HCT116 (cell line): ENCODE measurements around the gene ZNF516. TPM values are rescaled to one million over a fixed set of nuclear protein-coding genes. Genes with fewer than 3 reads are reported as not detected.

ENCODE experiments used
- ATAC-seq: fragments of 200-7000 bp; cut with Tn5 transposase; 2 replicates; pipeline ENCODE4 v1.9.1; 2020; ENCODE audit warnings: mild to moderate bottlenecking, moderate library complexity
- BruUV-seq: library from RNA; stranded (reverse); fragments of 400-500 nt; replicated peaks from 2 replicates; lab custom pipeline; 2021; lab: Mats Ljungman, UMichigan
- CTCF ChIA-PET: fragments of 300-600 bp; sonication (Branson Sonifier 250); formaldehyde crosslinking; loops from one replicate; lab custom pipeline; 2021; ENCODE audit warnings: antibody characterized with exemption; lab: Charles Lee
- POLR2A ChIA-PET: fragments of 300-600, 350-600 bp; sonication (Branson Sonifier 250); formaldehyde crosslinking; loops from one replicate; lab custom pipeline; 2021; ENCODE audit warnings: antibody characterized with exemption; lab: Charles Lee
- RAD21 ChIA-PET, 2 experiments: fragments of 300-600 bp; sonication (Branson Sonifier 250); formaldehyde crosslinking; loops; one replicate each; lab custom pipeline; 2023; ENCODE audit warnings: low total read pairs in 2 of 2; ENCODE audit not compliant: uncharacterized antibody in 2 of 2, unreplicated experiment in 2 of 2, low non-redundant PET in 1 of 2; lab: Charles Lee
- DNase-seq: peaks from one replicate; pipeline ENCODE4 v3.0.0-alpha.2; 2010; ENCODE audit warnings: low read depth, low spot score
- H2AFZ ChIP-seq: fragments of 200-600 bp; shearing (Covaris generic), sonication (generic); 2 replicates; pipeline ENCODE4 v1.6.1; 2017; ENCODE audit warnings: low read depth, mixed run types, mixed read lengths, antibody characterized with exemption, low read length; ENCODE audit not compliant: poor library complexity, severe bottlenecking
- H3K27ac ChIP-seq: 2 replicates; pipeline ENCODE4 v1.5.1; 2012; ENCODE audit warnings: low read depth, low read length
- H3K27me3 ChIP-seq: fragments of 200-600 bp; sonication (generic); 2 replicates; pipeline ENCODE4 v1.6.1; 2016; ENCODE audit warnings: mixed run types, low read length, mixed read lengths; ENCODE audit not compliant: insufficient read depth
- H3K36me3 ChIP-seq, 2 experiments: fragments of 200-500 bp in 1 of 2; fragments of 200-600 bp in 1 of 2; sonication (Bioruptor generic) in 1 of 2; sonication (generic) in 1 of 2; 2 replicates each; pipeline versions ENCODE4 v1.5.1 to v1.6.1; 2014 to 2016; ENCODE audit warnings: low read length in 2 of 2, inconsistent platforms in 1 of 2, mixed read lengths in 1 of 2, mixed run types in 1 of 2; ENCODE audit not compliant: insufficient read depth in 2 of 2, control insufficient read depth in 1 of 2
- H3K4me1 ChIP-seq, 2 experiments: fragments of 200-600 bp in 1 of 2; sonication (generic) in 1 of 2; 2 replicates each; pipeline versions ENCODE4 v1.5.1 to v1.6.1; 2012 to 2017; ENCODE audit warnings: low read length in 2 of 2, inconsistent platforms in 1 of 2, mild to moderate bottlenecking in 1 of 2, mixed read lengths in 1 of 2, mixed run types in 1 of 2, moderate library complexity in 1 of 2; ENCODE audit not compliant: insufficient read depth in 2 of 2, control insufficient read depth in 1 of 2
- H3K4me2 ChIP-seq: fragments of 200-600 bp; sonication (generic); 2 replicates; pipeline ENCODE4 v1.6.1; 2017; ENCODE audit warnings: mixed run types, low read length, mixed read lengths
- H3K4me3 ChIP-seq, 2 experiments: fragments of 200-600 bp in 1 of 2; sonication (generic) in 1 of 2; replicated peaks in 1 of 2; 2 replicates each; pipeline ENCODE4 v1.5.1; 2011 to 2016; ENCODE audit warnings: low read length in 2 of 2, control low read depth in 1 of 2, low read depth in 1 of 2, mild to moderate bottlenecking in 1 of 2, mixed read lengths in 1 of 2, mixed run types in 1 of 2
- H3K79me2 ChIP-seq: fragments of 200-600 bp; sonication (generic); 2 replicates; pipeline ENCODE4 v1.6.1; 2017; ENCODE audit warnings: mild to moderate bottlenecking, mixed run types, low read length, moderate library complexity, mixed read lengths; ENCODE audit not compliant: insufficient read depth
- H3K9ac ChIP-seq: fragments of 200-600 bp; sonication (generic); 2 replicates; pipeline ENCODE4 v1.6.1; 2016; ENCODE audit warnings: low read length, mixed read lengths
- H3K9me2 ChIP-seq: fragments of 200-600 bp; sonication (generic), shearing (Covaris generic); 2 replicates; pipeline ENCODE4 v1.6.1; 2017; ENCODE audit warnings: mixed run types, mild to moderate bottlenecking, moderate library complexity; ENCODE audit not compliant: insufficient read depth
- H3K9me3 ChIP-seq, 2 experiments: fragments of 200-500 bp in 1 of 2; fragments of 200-600 bp in 1 of 2; sonication (Bioruptor generic) in 1 of 2; sonication (generic) in 1 of 2; 2 replicates each; pipeline ENCODE4 v1.6.1; 2014 to 2017; ENCODE audit warnings: low read length in 2 of 2, mixed read lengths in 2 of 2, inconsistent platforms in 1 of 2, low read depth in 1 of 2, mild to moderate bottlenecking in 1 of 2, mixed run types in 1 of 2, moderate library complexity in 1 of 2; ENCODE audit not compliant: control insufficient read depth in 1 of 2, insufficient read depth in 1 of 2
- H4K20me1 ChIP-seq: fragments of 200-600 bp; sonication (generic), shearing (Covaris generic); 2 replicates; pipeline ENCODE4 v1.6.1; 2017; ENCODE audit warnings: mixed run types, mild to moderate bottlenecking, moderate library complexity; ENCODE audit not compliant: insufficient read depth
- CBX3 ChIP-seq: IDR thresholded peaks from 2 replicates; pipeline ENCODE4 v1.6.1; 2012; ENCODE audit warnings: low read depth
- CEBPB ChIP-seq: IDR thresholded peaks from 2 replicates; pipeline ENCODE4 v1.6.1; 2012; ENCODE audit warnings: low read depth
- CTCF ChIP-seq, 3 experiments: fragments of 200-600 bp in 1 of 3; sonication (generic) in 1 of 3; IDR thresholded peaks in 2 of 3; conservative IDR thresholded peaks in 1 of 3; 2 replicates each; pipeline ENCODE4 v1.5.1; 2012 to 2017; ENCODE audit warnings: low read depth in 2 of 3, low read length in 2 of 3, antibody characterized with exemption in 1 of 3, borderline replicate concordance in 1 of 3, control low read depth in 1 of 3, mild to moderate bottlenecking in 1 of 3, mixed read lengths in 1 of 3, mixed run types in 1 of 3, moderate library complexity in 1 of 3; ENCODE audit not compliant: insufficient read depth in 1 of 3
- EGR1 ChIP-seq: IDR thresholded peaks from 2 replicates; pipeline ENCODE4 v1.6.1; 2012; ENCODE audit warnings: low read depth
- ELF1 ChIP-seq: IDR thresholded peaks from 2 replicates; pipeline ENCODE4 v1.6.1; 2012; ENCODE audit warnings: low read depth, borderline replicate concordance
- EZH2 ChIP-seq: fragments of 200-600 bp; sonication (generic); IDR thresholded peaks from 2 replicates; pipeline ENCODE4 v1.6.1; 2017; ENCODE audit warnings: antibody characterized with exemption, mixed run types
- MAX ChIP-seq: IDR thresholded peaks from 2 replicates; pipeline ENCODE4 v1.6.1; 2012
- TCF7L2 ChIP-seq: IDR thresholded peaks from 2 replicates; pipeline ENCODE4 v1.7.0; 2011; ENCODE audit warnings: borderline replicate concordance, inconsistent platforms; ENCODE audit not compliant: insufficient read depth, insufficient read length; ENCODE audit errors: extremely low read depth
- ZBTB33 ChIP-seq: IDR thresholded peaks from 2 replicates; pipeline ENCODE4 v1.6.1; 2011; ENCODE audit warnings: mild to moderate bottlenecking, low read length, moderate library complexity; ENCODE audit not compliant: insufficient replicate concordance; ENCODE audit errors: extremely low read depth
- intact Hi-C: fragments of 100-400 bp; cut with micrococcal nuclease; formaldehyde crosslinking; loops from 2 replicates; pipeline ENCODE4 v1.10.0; 2022
- total RNA-seq: library from RNA; stranded (reverse); gene quantifications from one replicate; pipeline ENCODE4 v1.2.1, GENCODE V29; 2021; ENCODE audit not compliant: unreplicated experiment

ZNF516 gene
- total RNA-seq, 1 experiment from 2014 or later: 32.0 TPM

GRCh38 chr18:76524900-76525698, 30.1 kb upstream of the ZNF516 start:
- TF ChIP-seq CTCF (IDR thresholded peaks at IDR 0.05 in 2 of 3, conservative IDR thresholded peaks at IDR 0.05 in 1 of 3; ENCODE audit: borderline replicate concordance in 1 of 3, insufficient read depth in 1 of 3, low read depth in 2 of 3, low read length in 2 of 3): no peak
- 0 out of 2 replicates have a peak, but pooled peaks have one; percentile 15 for TF ChIP-seq MAX
- TF ChIP-seq TCF7L2: no peak
- DNase-seq (no peak), ATAC-seq (peak; percentile 80)
- peak overlapping the region; percentile 75 for H3K4me2 ChIP-seq
- peak overlapping the region; percentile 35 to 55 for H3K4me3 ChIP-seq
- ChIA-PET CTCF (no interaction called here), POLR2A (no interaction called here), RAD21 (no interaction called here)
- H3K36me3 ChIP-seq: no peaks in the 10 kb centered on the region
- 0 out of 4 replicates have a peak, but pooled peaks cover 0 to 4% of the 10 kb centered on the region in 2 experiments for H3K4me1 ChIP-seq
- no peaks in the 10 kb centered on the region for H3K9me2 ChIP-seq
- peak overlapping the region; percentile 28 for H3K9ac ChIP-seq
- H4K20me1 ChIP-seq: no peaks in the 10 kb centered on the region
- peaks cover 36% of the 10 kb centered on the region for H3K27me3 ChIP-seq
- H3K9me3 ChIP-seq: no peaks in the 10 kb centered on the region
- no TSS peak for BruUV-seq
- H2AFZ ChIP-seq: peak overlapping the region; percentile 58
- intact Hi-C loops: no loop called here
- H3K27ac ChIP-seq: no peak overlapping the region
- no peaks in the 10 kb centered on the region for H3K79me2 ChIP-seq

GRCh38 chr18:76524477-76524876, 29.4 kb upstream of the ZNF516 start:
- Histone ChIP-seq H3K9ac (no peak overlapping the region), H3K4me1 (0 out of 4 replicates have a peak, but pooled peaks cover 0 to 4% of the 10 kb centered on the region in 2 experiments), H3K4me3 (peak overlapping the region in 1 of 2 experiments; percentile 35; a peak in 3 of 4 replicates), H3K79me2 (no peaks in the 10 kb centered on the region), H4K20me1 (no peaks in the 10 kb centered on the region), H2AFZ (peak overlapping the region; percentile 58), H3K4me2 (peak overlapping the region; percentile 75; the same call in 1 of the 2 replicates), H3K9me3 (no peaks in the 10 kb centered on the region), H3K9me2 (no peaks in the 10 kb centered on the region), H3K27ac (no peak overlapping the region), H3K36me3 (no peaks in the 10 kb centered on the region), H3K27me3 (peaks cover 36% of the 10 kb centered on the region)
- no peak for DNase-seq
- ChIA-PET CTCF (no interaction called here), POLR2A (no interaction called here), RAD21 (no interaction called here)
- intact Hi-C loops: no loop called here
- no TSS peak for BruUV-seq
- no peak for ATAC-seq
- TF ChIP-seq CEBPB (no peak), MAX (no peak), EZH2 (no peak), CTCF (IDR thresholded peaks at IDR 0.05 in 2 of 3, conservative IDR thresholded peaks at IDR 0.05 in 1 of 3; ENCODE audit: borderline replicate concordance in 1 of 3, insufficient read depth in 1 of 3, low read depth in 2 of 3, low read length in 2 of 3) (no peak), ELF1 (no peak), CBX3 (no peak), ZBTB33 (no peak), EGR1 (no peak)
